NCI-H2196 (cell line): ENCODE data around the gene MRAS.

Experiments used
- DNase-seq: peaks from one replicate; lab custom pipeline; 2025; ENCODE audit not compliant: unreplicated experiment; lab: John Stamatoyannopoulos, UW

The MRAS gene

DNA sequence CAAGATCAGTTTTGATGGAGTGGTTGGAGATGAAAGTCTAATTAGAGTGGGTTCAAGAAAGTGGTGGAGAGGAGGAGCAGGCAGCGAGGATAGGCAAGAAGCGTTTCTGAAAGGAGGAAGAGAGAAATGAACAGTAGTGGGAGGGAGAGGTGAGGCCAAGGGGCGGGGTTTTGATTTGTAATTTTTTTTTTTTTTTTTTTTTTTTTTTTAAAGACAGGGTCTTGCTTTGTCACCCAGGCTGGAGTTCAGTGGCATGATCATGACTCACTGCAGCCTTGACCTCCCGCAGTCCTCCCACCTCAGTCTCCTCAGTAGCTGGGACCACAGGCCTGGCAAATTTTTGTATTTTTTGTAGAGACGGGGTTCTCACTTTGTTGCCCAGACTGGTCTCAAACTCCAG, 36.6 kb downstream of the MRAS start:
- no peak for DNase-seq

DNA sequence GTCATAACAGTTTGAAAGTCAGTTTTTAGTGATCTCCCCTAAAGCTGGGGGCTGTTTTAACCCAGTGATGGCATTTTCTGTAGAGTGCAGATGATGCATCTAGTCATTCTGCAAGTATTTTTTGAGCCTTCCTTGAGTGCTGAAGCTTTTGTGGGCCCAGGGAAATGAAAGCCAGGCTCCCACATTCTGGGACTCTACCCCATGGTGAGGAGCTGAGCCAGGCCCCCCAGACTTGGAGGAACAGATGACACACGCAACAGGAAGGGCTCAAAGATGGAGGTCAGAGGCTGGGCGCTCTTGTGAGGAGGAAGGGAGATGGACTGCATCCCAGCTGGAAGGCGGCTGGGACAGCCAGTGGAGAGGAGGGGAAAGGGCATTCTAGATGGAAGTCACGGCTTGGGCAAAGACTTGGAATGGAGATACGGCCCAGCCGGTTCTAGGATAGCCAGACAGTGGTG, 40.8 kb downstream of the MRAS start:
- DNase-seq: no peak

DNA sequence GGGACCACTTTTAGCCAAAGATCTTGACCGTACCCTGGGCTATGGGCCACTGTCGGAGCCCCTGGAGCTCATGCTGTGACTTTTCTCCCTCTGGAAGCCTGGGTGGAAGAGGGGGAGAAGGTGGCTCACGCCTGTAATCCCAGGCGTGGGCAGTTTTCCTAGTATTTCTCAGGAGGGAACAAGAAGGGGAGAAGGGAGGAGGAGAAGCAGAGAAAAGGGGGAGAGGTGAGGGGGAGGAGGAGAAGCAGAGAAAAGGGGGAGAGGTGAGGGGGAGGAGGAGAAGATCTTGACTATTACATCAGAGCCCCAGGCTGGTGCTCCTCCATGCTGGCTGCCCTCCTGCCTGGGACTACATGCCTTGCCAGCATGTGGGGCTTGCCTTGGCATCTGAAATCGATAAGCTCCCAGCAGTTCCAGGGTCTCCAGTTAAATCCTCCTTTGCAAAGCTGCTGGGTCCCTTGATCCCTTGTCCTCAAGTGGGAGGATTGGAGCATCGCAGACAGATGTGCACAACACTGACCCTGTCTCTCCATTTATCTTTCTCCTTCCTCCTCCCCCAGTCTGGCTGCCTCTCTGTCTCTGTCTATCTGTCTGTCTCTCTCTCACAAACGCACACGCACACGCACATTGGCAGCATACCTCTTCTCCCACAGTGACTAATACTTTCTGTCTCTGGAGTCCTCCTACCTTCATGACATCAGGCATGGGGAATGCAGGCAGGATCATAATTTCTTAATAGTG, 41.6 kb downstream of the MRAS start:
- DNase-seq: peak; percentile 37

DNA sequence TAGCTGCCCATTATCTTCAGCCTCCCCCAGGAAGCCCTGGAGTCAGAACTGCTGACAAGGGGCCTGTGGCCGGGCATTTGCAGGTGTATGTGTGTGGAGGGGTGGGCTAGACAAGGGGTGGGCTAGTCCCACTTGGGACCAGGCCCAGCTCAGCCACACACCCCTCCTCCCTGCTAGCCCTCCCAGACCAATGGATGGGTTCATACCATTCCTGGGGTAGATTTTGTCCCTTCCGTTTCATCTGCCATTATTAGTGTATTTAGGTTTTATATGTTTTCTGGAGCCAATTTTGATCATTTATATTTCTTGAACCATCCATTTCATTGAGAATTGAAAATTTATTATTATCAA, 42.2 kb downstream of the MRAS start:
- no peak for DNase-seq

DNA sequence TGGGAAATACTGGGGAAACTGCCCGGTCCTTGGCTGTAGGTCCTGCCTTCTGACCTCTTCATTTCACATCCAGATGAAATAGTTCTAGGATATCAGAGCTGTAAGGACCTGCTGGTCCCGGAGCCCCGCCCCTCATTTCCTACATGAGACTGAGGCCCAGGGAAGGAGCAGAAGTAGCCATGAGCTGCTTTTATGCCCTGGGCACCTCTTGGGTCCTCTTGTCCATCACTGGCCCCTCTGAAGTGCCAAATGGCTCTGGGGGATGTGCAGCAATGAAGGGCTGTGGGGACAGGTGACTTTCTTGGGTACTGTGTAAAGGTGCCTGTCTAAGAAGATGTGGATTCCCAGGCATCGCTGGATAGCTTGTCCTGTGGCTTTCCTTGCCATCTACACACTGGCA, 45.8 kb downstream of the MRAS start:
- no peak for DNase-seq

DNA sequence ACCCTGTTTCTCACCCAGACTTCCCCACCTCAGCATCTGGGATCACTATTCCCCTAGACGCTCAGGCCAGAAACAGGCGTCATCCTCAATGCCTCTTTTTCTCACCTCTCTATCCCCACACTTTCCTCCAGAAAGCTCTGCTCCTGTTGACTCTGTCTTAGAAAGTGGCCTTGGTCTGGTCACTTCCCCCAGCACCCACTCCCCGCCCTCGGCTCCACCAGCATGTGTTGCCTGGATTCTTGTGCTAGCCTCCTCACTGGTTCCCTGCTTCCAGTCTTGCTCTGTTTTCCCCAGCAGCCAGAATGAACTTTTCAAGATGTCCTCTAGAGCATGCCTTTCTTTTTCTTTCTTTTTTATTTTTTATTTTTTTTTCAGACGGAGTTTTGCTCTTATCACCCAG, 46.3 kb downstream of the MRAS start:
- no peak for DNase-seq

DNA sequence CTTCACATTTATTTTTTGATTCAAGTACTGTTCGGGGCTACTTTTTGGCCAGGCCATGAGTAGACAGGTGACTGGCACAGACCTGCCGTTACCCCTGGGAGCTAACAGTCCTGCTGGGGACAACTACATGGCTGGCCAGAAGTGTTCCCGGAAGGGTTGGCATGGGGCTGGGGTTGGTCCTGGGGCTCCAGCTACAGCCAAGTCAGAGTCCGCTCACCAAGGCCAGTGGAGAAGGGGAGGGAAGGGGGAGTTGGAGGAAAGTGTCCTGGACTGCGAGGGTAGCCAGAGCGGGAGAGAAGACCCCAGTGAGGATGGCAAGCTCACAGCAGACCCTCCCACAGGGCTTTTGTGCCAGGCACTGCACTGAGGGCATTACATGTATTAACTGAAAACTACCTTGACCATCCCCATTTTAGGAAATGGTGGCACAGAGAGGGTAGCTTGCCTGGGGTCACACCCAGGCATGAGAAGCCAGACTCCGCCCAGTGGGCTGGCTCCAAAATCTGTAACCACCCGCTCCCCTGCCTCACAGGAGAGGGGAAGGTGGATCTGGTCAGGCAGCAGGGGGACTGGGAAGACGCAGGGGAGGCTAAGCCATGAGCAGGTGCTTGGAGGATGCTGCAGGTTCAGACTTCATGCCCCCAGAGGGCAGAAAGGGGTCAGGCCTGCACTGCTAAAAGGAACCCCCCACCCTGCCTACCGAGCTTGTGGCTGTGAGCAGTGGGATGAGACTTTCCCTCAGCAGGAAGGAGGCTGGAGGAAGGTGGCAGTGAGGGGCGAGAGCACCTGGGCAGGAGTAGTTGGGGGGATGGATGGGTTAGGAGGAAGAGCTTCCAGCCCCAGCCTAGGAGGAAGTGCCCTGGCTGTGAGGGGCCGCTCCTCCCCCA, 47.7 kb downstream of the MRAS start:
- no peak for DNase-seq

DNA sequence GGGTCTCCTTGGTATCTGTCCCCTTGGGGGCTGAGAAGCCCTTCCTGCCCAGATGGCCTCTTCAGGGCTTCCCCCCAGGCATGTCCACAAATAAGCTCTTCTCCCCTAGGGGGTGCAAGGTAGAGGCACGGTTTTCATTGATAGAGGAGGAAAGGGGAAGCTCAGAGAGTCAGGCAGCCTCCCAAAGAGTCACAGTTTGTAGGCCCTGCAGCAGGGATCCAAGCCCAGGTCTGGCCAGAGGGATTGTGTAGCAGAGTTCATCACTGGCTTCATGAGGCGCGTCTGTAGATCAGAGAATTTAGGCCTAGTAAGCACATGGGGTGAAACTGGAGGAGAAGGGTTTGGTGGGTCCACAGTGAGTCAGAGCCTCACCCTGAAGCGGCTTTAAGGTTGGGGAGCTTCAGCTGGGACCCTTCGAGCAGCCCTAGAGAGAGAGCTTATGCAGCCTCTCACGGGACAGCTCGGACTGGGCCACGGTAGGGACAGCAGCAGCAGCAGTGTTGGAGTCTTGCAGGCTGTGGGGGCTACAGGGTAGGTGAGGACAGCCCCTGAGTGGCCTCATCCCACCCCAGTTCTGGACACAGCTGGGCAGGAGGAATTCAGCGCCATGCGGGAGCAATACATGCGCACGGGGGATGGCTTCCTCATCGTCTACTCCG, 48.5 kb downstream of the MRAS start:
- DNase-seq: no peak

DNA sequence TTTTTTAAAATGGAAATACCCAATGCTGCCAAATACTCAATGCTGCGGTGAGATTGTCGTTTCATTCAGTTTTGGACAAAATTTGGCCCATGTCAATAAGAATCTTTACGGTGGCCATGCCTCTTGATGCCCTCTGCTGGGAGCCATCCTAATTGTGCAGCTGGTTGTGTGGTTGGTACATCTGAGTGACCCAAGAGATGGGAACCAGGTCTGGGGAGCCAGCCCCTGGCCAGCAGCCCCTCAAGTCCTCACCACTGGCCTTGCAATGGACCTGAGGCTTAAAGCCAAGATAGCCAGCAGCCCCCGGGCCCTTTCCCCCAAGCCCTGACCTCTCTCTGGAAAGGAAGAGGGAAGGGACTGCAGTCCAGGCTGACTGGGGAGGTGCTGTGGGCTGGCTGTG, 49.6 kb downstream of the MRAS start:
- DNase-seq: no peak

DNA sequence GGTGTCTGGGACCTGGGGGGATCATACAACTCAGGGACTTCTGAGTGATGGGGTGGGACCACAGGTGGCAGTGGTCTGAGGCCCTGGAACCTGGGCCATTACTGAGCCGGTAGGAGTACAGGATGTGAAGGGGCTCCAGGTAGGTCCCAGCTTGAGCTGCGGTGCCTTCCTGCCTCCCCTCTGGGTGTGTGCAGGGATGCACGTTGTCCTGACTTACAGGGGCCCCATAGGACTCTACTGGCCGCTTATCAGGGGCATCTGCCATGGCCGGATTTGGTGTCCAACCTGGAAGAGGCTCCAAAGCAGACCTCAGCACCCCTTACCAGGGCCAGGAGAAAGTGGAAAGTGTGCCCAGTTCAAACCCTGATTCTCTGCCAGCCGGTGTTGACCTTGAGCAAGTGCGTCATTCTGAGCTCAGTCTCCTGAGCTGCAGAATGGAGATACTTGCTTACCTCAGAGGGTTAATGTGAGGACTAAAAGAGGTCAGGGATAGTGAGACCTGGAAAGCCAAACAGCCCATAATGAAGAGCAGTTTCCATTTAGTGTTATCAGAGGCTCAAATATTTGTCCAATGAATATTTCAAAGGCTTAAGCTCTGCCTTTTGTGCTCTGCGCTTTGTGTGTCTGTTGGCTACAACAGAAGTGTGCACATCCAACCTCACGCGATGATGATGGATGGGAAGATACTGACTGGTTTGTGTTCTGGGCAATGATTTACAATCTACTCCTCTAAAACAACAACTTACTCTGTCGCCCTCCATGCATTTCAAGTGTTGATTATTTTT, 50.6 kb downstream of the MRAS start:
- no peak for DNase-seq

DNA sequence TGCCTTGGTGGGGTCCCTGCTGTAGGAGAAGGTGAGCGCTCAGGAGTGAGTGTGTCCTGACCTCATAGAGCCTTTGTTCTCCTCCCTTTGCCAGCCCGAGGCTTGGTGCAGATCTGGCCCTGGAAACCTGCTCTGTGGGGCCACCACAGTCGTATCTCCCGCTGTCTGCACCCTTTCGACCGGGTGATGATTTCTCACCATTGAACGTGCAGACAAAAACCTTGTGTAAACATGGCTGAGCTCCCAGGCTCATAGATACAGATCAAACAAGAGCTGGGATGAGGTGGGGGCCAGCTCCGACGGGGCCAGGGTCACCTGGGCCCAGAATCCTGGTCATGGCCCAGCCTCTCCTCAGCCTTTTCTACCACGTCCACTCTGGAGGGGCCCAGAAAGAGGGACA, 51.4 kb downstream of the MRAS start:
- peak; percentile 28 for DNase-seq

DNA sequence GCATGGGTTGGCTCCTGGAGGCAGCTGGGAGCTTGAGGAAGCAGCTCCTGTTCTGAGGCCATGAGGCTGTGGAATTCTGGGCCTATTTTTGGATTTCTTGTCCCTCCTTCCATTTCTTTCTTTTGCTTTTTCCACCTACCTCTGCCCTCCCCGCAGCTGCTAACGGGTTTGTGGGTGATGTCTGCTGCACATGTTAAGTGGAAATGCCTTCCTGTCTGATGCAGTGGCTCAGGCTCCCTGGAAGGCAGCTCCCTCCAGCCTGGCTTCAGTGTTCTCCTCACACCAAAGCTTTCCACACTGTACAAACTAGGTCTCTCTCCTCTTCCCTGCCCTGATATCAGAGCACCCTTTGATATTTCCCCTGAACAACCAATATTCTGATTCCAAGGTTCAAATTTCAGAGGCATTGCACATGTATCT, 52.3 kb downstream of the MRAS start:
- DNase-seq: no peak

DNA sequence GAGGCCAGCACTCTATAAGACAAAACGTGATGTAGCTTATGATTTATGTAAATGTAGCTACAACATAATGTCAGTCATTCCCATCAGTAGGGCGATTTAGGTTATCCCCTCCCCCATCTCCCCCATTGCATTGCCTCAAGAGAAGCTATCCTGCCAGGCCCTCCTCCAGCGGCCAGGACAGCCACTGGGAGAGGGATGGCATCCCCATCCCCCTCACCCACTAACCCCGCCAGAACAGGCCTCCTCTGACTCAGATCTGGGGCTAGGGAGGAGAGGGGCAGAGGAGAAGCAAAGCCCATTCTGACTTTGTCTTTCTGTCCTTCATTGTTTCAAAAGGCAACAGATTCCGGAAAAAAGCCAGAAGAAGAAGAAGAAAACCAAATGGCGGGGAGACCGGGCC, 53.5 kb downstream of the MRAS start:
- no peak for DNase-seq

DNA sequence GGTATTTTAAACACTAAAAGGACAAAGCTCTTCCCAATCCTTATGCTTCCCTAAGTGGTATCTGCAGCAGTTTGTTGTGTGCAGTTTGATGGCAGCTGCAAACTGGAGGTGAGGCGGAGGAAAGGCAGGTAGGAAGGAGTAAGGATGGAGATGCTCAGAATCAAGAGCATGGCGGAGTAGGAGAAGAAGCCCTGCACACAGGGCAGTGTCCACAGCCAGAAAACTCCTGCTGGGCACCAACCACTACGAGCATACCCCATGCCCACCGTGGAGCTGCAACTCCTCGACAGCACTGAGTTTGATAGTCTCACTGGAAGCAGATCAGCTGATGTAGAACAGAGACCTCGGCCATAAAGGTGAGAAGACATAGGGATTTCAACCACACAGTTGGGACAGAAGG, 55.7 kb downstream of the MRAS start:
- DNase-seq: no peak

DNA sequence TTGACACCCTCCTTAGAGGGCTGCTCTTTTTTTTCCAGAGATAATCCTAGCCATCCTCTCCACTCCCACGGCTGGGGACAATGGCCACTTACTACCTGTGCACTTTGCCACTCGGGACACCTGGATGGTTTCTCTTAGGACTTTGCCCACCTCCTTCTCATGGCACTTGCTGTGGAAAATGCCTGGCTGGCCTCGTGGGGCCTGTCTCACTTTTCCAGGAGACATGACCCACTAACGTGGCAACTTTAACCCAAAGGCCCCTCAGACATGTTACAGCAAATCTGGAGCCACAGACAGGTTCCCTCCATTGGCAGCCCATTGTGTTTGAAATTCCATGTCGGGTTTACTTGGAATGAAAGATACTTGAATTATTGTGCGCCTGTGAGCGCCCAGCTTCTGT, 56.6 kb downstream of the MRAS start:
- no peak for DNase-seq

DNA sequence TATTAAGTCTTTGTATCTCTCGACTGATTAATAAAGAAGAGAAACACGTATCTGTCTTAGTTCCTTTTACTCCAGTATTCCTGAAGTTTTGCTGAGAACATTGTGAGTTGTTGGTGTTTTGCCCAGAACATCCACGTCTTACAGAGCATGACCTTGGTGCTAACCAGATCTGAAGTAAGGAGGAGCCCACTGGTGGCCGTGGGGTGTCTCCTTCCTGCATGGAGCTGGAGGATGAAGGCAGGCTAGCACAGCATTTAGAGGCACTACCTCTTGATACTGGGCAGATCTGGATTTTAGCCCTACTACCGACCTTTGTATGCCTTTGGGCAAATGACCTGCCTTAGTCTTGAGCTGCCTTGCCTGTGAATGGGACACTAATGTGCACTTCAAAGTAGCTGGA, 57.1 kb downstream of the MRAS start:
- no peak for DNase-seq

DNA sequence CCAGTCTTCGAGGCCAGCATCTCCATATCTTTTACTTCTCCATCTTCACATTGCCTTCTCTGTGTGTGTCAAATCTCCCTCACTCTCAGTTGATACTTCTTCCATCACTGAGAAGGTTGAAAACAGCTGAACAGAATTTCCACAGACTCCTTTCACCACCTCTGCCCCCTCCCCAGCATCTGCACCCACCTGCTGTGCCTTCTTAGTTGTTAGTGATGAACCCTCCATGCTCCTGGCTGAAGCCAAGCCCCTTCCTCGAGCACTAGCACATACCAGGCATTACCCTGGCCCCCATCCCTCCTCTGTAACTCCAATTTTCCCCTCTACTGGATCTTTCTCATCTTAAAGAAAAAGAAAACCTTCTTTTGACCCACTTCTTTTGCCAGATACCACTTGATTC, 58.2 kb downstream of the MRAS start:
- no peak for DNase-seq

DNA sequence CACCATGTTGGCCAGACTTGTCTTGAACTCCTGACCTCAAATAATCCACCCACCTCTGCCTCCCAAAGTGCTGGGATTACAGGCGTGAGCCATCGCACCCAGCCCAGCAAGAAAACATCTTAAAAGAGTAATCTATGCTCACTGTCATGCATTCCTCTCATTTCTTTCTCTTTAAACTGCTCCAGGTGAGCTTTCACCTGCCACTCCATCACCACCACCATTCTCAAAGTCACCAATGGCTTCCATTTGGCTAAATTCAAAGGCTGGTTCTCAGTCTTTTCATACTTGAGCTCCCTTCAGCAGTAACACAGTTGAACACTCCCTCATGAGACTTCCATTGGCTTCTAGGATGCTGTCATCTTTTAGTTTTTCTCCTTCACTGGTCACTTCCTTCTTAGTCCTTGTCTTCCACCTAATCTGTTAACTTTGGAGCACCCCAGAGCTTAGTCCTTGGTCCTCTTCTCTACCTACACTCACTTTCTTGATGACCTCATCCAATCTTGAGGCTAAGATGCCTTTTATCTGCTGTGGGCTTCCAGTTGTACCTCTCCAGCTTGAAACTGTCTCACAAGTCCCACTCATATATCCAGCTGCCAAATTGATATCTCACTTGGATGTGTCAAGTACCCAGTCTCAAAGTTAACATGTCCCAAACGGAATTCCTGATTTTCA, 59.0 kb downstream of the MRAS start:
- no peak for DNase-seq

DNA sequence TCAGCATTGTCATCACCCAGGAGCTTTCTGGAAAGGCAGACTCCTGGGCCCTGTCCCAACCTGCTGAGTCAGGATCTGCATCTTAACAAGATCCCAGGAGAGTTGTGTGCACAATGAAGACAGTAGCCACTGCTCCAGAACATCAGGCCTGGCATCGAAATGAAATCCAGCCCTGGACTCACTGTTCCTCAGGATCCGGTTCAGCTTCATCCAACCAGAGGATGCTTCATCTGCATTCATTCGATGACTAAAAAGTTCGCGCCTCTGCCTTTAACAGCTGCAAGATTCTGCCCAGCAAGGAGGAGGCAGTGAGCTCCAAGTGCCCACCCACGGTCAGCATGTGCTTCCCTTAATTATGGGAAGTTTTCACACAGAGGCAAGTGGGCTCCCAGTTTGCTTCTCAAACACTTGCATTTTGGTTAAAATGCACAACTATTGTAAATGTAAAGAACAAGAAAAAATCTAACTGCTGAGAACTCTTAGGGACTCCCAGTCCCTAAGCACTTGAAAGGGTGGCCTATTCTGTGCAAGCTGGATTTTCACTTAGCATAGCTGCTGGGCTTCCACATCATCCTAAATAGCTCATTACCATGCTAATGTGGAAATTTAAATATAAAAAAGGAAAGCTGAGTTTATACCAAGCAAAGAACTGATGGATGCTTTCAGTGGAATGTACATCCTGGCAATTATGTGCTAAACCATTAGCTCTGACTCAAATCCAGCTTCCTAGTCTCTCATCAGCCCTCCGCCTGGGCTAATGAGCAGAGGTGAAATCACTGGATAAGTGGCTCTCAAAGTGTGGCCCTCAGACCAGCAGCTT, 60.6 kb downstream of the MRAS start:
- DNase-seq: no peak
